Anterior cingulate cortex (tissue), 58 donors: Measurements from ENCODE around the gene GLIS1.

ENCODE experiments used
- DNase-seq, 58 donors: peaks; one replicate each; lab custom pipeline; 2025; lab: John Stamatoyannopoulos, UW

GLIS1 gene

GRCh38 chr1:53721088-53721487, 17.9 kb downstream of the GLIS1 start:
- no peak for DNase-seq

- no peak for DNase-seq
These were observed 19.5 kb downstream of the GLIS1 start for GRCh38 chr1:53719469-53719868.

GRCh38 chr1:53718443-53718842, 20.5 kb downstream of the GLIS1 start:
- no peak for DNase-seq

- no peak for DNase-seq
These were observed 21.7 kb downstream of the GLIS1 start for GRCh38 chr1:53717025-53717804.

- no peak for DNase-seq
These were observed 22.8 kb downstream of the GLIS1 start for GRCh38 chr1:53716150-53716549.

GRCh38 chr1:53715478-53715877, 23.5 kb downstream of the GLIS1 start:
- no peak for DNase-seq

- no peak for DNase-seq
These were observed 26.7 kb downstream of the GLIS1 start for GRCh38 chr1:53712276-53712675.

GRCh38 chr1:53710584-53710983, 28.4 kb downstream of the GLIS1 start:
- no peak for DNase-seq

- no peak for DNase-seq
These were observed 30.3 kb downstream of the GLIS1 start for GRCh38 chr1:53708687-53709086.

GRCh38 chr1:53706356-53706755, 32.6 kb downstream of the GLIS1 start:
- no peak for DNase-seq

- no peak for DNase-seq
These were observed 33.4 kb downstream of the GLIS1 start for GRCh38 chr1:53705446-53706096.

GRCh38 chr1:53704804-53705445, 34.0 kb downstream of the GLIS1 start:
- DNase-seq = no peak

GRCh38 chr1:53704304-53704703, 34.7 kb downstream of the GLIS1 start:
- no peak for DNase-seq

GRCh38 chr1:53703174-53703573, 35.8 kb downstream of the GLIS1 start:
- DNase-seq = no peak

- DNase-seq = no peak
These were observed 36.6 kb downstream of the GLIS1 start for GRCh38 chr1:53702341-53702740.

GRCh38 chr1:53700776-53701175, 38.2 kb downstream of the GLIS1 start:
- no peak for DNase-seq

GRCh38 chr1:53699981-53700380, 39.0 kb downstream of the GLIS1 start:
- DNase-seq = no peak

- DNase-seq = no peak
These were observed 40.5 kb downstream of the GLIS1 start for GRCh38 chr1:53698384-53698980.

- no peak for DNase-seq
These were observed 41.1 kb downstream of the GLIS1 start for GRCh38 chr1:53697721-53698383.

- no peak for DNase-seq
These were observed 42.0 kb downstream of the GLIS1 start for GRCh38 chr1:53696990-53697389.

- no peak for DNase-seq
These were observed 42.4 kb downstream of the GLIS1 start for GRCh38 chr1:53696571-53696970.
